Skin of body (tissue), 2 donors: ENCODE measurements around the gene UQCRHL. TPM values are rescaled to one million over a fixed set of nuclear protein-coding genes. Genes with fewer than 3 reads are reported as not detected.
"Not testable (repeated sequence)": the region's sequence is repeated elsewhere in the genome, so short reads cannot be mapped to it uniquely, and the experiment has no call there.

Source experiments
- DNase-seq: peaks from one replicate; lab custom pipeline; 2025; lab: John Stamatoyannopoulos, UW
- total RNA-seq: library from RNA; depleted of rRNA; stranded (reverse); fragments of >200 nt; gene quantifications from one replicate; pipeline ENCODE4 v1.2.3, GENCODE V29; 2014

Gene UQCRHL
- 4.2 TPM for total RNA-seq

- not testable (repeated sequence) for DNase-seq
These were observed at the start of gene UQCRHL for GRCh38 chr1:15807549-15807948. UQCRHL (minus strand) TSS chr1:15807649; CDS start chr1:15807649, 0 bp downstream.

- DNase-seq = no peak
These were observed 49.4 kb upstream of the UQCRHL start for GRCh38 chr1:15856888-15857287.

GRCh38 chr1:15852828-15853302 is 45.4 kb upstream of the UQCRHL start:
- DNase-seq = no peak

GRCh38 chr1:15852036-15852827 is 44.8 kb upstream of the UQCRHL start:
- DNase-seq = no peak

DNA sequence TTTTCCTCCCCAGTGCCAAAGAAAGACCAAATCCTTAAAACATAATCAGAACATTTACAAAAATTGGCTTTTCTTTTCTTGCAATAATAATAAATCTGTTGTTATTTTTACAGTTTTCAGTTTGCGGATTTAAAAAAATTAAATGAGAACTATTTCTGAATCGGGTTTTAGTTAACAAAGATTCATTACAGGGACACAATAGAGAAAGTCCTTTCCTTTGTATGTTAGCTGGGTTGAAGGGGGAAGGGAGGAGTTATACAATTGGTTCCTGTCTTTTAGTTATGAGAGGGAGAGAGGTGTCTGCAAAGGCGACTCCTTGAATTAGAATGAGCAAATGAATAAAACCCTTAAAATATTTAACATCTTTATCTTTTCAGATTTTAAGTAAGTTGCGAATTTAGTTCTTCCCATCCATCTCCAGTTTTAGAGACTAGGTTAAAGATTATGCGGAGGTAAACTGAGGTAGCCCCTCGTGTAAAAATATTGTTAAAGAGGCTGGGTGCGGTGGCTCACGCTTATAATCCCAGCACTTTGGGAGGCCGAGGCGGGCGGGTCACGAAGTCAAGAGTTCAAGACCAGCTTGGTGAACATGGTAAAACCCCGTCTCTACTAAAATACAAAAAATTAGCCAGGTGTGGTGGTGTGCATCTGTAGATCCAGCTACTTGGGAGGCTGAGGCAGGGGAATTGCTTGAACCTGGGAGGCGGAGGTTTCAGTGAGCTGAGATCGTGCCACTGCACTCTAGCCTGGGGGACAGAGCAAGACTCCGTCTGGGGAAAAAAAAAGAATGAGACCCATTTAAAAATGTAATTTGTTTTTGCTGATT is 44.0 kb upstream of the UQCRHL start:
- DNase-seq = no peak

- no peak for DNase-seq
These were observed 43.1 kb upstream of the UQCRHL start for GRCh38 chr1:15850471-15851001.

DNA sequence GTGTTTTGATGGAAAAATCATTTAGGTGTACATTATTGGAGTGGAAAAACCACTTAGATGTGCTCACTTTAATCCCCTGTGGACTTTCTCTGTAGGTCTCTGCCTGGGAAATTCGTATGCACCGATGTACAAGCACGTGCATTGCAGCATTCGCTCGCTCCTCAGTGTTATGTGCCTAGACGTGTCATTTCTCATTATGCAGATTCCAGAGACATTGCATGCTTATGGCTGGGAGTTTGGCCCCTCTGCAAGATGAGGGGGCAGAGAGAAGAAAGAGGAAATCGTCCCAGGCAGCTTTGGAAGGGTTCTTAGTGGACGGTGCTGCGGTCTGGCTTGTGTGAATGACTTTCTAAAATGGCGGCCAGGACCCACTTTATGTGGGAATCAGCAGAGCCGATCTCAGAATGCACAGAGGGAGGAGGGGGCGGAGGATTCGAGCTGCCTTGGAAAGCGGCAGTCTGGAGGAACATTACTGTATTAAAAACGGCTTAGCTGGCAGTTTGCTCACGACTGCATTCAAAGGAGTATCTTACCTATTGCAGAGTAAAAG is 42.4 kb upstream of the UQCRHL start:
- peak; percentile 88 for DNase-seq

DNA sequence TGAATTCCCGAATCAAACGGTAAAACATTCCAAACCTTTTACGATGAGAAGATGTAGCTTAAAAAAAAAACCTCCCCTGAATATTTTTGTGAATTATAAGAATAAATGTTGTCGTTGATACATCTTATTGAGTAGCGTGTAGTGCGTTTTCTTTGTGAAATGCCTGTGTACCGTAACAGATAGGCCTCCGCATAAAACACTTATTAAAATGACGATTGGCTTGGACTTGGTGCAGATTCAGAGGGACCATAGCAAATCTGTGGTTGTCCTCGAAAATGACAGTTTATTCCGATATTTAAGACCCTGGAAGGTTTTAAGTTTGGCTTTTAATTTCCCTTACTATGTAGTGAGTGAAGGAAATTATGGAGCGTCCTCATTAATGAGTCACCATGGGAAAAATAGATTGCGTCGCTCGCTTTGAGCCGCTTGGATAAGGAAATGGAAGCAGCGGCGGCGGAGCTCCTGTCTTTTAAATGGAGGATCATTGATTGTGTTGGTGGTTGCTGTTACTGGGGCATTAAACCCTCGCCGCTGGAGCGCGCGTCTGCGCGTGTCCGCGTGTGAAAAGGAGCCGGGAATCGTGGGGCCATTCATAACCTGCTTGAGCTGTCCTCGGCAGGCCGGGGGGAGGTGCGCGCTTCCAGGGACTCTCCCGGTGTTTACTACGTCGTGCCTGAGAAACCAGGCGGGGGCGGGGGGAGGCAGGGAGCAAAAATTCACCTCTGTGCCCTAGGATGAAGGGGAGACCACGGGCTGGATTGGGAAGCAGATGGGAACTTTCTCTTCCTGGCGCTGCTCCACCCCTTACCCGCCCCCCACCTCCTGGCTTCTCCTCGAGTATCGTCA is 41.7 kb upstream of the UQCRHL start:
- peak; percentile 82 for DNase-seq

- no peak for DNase-seq
These were observed 40.9 kb upstream of the UQCRHL start for GRCh38 chr1:15848143-15848928.

DNA sequence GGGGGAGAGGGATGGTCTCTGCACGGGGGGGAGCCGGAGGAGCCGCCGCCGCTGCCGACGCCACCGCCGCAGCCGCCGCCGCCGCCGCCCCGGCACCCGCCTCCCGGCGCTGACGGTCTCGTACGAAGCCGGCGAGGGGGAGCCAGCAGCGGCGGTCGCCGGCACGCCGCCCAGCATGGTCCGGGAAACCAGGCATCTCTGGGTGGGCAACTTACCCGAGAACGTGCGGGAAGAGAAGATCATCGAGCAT is 40.4 kb upstream of the UQCRHL start:
- no peak for DNase-seq

- DNase-seq = peak; percentile 96
These were observed 39.8 kb upstream of the UQCRHL start, which contains the start of gene SPEN for GRCh38 chr1:15847100-15847892. SPEN (plus strand) TSS chr1:15847707; CDS start chr1:15848068, 361 bp downstream.

DNA sequence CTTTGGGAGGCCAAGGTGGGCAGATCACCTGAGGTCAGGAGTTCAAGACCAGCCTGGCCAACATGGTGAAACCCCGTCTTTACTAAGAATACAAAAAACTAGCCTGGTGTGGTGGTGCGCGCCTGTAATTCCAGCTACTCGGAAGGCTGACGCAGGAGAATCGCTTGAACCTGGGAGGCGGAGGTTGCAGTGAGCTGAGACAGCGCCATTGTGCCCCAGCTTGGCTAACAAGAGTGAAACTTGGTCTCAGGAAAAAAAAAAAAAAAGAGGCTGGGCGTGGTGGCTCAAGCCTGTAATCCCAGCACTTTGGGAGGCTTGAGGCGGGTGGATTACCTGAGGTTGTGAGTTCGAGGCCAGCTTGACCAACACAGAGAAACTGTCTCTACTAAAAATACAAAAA is 38.6 kb upstream of the UQCRHL start:
- DNase-seq = not testable (repeated sequence)

DNA sequence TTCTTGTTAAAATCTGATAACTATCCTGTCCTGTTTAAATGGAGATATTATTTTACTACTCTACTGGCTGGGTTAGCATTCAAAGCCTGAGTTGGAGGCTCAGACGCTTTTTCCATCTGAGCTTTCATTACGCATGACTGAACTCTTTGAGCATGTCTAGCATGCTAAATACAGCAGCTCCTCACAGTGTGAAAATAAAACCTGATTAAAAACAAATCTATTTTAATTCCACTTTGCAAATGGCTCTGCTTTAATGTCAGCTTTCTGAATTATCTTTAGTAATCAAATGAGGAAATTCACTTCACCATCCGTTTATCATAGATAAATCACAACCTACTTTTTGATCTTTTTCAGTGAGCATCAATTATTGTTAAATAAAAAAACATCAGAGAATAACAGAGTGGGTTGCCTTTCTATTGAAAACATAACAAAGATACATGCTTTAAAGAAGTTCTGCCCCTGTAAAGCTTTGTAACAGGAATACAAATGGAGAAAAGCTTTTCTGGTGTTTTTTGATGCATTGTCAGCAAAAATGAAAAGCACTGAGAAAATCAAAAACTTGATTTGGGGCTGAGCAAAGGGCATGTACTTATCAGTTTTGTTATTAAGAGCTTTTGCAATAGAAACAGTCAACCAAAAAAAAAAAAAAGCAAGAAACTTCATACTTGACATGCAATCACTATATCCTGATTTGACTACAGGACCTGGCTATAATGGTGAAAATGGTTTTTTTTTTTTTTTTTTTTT is 36.5 kb upstream of the UQCRHL start:
- DNase-seq = no peak

DNA sequence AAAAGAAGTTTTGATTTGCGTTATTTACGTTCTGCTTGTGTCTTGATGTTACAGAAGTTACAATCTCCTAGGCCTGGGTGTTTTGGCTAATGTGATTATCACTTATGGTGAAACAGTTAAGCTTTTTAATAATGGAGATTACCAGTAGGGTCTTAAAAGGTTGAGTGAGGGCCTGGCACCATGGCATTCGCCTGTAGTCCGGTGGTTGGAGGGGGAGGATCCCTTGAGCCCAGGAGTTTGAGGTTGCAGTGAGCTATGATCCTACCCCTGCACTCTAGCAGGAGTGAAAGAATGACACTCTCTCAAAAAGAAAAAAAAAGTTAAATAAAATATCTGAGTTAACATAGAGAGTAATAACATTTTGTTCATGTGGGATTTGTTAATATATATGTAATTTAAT is 31.3 kb upstream of the UQCRHL start:
- no peak for DNase-seq

DNA sequence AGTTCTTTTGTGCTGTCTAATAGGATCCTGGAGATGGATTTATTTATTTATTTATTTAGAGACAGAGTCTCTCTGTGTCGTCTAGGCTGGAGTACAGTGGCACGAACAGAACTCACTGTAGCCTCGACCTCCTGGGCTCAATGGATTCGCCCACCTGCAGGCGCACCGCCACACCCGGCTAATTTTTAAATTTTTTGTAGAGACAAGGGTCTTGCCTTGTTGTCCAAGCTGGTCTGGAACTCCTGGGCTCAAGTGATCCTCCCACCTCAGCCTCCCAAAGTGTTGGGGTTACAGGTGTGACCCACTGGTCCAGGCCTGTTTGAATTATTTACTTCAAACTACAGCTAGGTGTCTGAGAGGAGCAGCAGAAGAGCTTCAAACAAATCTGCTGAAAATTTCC is 30.5 kb upstream of the UQCRHL start:
- DNase-seq = no peak

DNA sequence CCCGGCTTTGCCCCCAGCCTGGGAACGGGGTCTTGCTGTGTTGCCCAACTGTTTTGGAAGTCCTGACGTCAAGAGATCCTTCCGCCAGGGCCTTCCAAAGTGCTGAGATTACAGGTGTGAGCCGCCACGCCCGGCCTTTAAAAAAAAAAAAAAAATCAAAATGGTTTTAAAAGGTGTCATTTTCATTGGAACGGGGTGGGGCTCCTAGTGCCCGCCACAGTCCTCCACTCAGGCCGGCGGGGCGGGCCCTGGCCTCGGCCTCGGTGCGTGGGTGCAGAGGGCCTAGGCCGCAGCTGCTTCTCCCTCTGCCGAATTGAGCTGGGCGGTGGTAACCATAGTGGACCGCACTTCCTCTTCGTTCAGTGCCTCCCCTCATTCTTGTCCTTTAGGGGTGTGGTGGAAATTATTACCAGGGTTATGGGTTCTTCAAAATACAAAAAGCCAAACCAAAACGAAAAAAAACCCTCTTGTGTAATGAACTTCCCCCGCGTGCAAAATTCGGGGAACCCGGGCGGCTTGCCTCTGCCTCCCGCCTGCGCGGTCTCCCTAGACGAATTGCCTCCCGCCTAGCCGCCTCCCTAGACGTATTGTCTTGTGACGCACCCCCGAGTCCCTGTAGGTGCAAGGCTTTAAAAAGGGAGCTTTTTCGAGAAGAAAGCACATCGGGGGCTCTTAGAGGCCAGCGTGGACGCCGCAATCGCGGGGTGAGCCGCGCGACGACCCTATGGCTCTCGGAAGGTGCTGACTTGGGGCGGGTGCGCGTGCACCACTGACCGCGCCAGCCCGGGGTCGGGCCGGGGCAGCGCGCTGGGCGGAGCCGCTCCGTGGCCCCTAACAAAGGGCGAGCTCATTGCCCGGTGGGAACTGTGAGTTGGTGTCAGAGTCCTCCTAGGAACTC is 29.6 kb upstream of the UQCRHL start:
- DNase-seq = no peak

- DNase-seq = not testable (repeated sequence)
These were observed 29.0 kb upstream of the UQCRHL start for GRCh38 chr1:15836511-15836771.
